Astrocyte of the spinal cord (primary cell): ENCODE measurements around the gene CEACAM8.

Source experiments
- DNase-seq: peaks from one replicate; pipeline ENCODE4 v3.0.0; 2011; ENCODE audit warnings: low read depth, low spot score
- H3K4me3 ChIP-seq: 2 replicates; pipeline ENCODE4 v1.5.1; 2011; ENCODE audit warnings: low read depth, mild to moderate bottlenecking, low read length, moderate library complexity
- in situ Hi-C: cut with HindIII; loops from 2 replicates; pipeline ENCODE4 v1.10.0; 2017; ENCODE audit warnings: low sequenced_read_pairs
- TF ChIP-seq, protein P1 (sequence below): IDR thresholded peaks from 2 replicates; pipeline ENCODE4 v1.5.1; 2012; ENCODE audit warnings: low read depth, mild to moderate bottlenecking, low read length, inconsistent platforms

Gene CEACAM8

GRCh38 chr19:42573642-42574041 is 21.1 kb downstream of the CEACAM8 start:
- H3K4me3 ChIP-seq, result no peak overlapping the region
- TF ChIP-seq, protein P1, sequence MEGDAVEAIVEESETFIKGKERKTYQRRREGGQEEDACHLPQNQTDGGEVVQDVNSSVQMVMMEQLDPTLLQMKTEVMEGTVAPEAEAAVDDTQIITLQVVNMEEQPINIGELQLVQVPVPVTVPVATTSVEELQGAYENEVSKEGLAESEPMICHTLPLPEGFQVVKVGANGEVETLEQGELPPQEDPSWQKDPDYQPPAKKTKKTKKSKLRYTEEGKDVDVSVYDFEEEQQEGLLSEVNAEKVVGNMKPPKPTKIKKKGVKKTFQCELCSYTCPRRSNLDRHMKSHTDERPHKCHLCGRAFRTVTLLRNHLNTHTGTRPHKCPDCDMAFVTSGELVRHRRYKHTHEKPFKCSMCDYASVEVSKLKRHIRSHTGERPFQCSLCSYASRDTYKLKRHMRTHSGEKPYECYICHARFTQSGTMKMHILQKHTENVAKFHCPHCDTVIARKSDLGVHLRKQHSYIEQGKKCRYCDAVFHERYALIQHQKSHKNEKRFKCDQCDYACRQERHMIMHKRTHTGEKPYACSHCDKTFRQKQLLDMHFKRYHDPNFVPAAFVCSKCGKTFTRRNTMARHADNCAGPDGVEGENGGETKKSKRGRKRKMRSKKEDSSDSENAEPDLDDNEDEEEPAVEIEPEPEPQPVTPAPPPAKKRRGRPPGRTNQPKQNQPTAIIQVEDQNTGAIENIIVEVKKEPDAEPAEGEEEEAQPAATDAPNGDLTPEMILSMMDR, result no peak
- DNase-seq, result no peak
- in situ Hi-C loops, result no loop called here

DNA sequence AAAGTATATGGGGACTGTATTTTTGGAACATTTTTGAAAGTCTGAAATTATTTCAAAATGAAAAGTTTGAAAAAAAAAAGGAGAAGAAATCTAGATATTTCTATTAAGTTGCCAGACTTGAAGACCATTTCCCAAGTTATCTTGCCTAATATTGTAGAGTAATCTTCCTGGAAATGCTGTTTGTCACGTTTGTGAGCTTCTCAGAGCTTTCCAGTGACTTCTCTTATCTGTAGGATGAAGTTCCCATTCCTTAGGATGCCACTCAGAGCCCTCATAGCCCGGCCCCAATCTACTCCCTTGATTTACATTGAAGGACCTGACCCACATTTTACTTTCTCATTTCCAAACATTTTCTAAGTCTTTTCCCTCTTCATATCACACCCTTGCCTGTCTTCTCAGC is 23.6 kb downstream of the CEACAM8 start:
- in situ Hi-C loops, result no loop called here
- no peak for DNase-seq
- H3K4me3 ChIP-seq, result no peak overlapping the region
- TF ChIP-seq, protein P1, result no peak

DNA sequence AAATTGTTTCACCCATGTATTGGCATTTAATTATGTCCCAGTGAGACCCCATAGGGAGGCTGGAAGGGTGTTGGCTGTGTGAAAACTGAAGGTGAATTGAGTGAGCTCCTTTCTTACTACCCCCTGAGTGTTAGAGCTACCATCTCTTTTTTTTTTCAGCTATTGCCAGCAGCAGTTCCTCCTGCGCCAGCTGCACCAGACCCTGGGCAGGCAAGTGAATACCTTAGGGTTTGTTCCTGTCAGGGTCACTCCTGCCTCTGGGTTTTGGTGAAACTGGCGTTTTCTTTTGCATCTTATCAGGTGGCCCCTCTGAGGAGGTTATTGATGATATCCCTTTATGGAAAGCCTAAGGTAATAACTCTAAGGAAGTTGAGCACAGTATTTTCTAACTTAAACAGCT is 25.5 kb downstream of the CEACAM8 start:
- in situ Hi-C loops, result no loop called here
- H3K4me3 ChIP-seq, result no peak overlapping the region
- TF ChIP-seq, protein P1, result no peak
- DNase-seq, result no peak

DNA sequence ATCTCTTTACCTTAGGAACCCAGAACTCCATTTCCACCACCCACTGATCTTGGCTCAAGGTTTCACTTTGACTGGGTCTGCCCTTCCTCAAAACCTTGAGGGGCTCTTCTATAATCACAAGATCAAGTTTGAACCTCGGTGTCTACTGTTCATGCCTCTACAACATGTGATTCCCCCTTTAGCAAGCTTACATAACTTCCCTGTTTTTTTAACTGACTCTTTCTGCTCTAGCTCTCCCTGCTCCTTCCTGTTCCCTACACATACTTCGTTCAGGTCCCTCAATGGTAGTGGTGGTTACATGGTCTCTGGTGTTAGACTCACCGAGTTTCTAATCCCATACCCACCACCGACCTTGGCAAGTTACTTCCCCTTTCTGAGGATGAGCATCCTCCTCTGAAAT is 26.7 kb downstream of the CEACAM8 start:
- TF ChIP-seq, protein P1, result no peak
- in situ Hi-C loops, result no loop called here
- H3K4me3 ChIP-seq, result no peak overlapping the region
- DNase-seq, result no peak

DNA sequence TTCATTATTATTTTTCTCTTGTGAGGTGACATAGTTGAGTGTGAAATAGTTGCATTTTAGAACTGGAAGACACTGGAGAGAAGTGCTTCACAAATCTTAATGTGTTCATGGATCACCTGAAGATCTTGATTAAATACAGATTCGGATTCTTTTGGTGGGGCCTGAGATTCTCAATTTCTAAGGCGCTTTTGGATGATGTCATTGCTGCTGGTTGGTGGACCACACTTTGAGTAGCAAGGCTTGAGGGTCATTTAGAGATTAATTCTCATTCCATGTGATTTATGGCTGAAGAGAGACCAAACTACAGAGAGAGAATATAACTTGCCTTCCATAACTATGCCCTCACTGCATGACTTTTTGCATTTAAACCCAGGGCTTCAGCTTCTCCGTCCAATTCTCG is 27.2 kb downstream of the CEACAM8 start:
- no peak overlapping the region for H3K4me3 ChIP-seq
- DNase-seq, result no peak
- TF ChIP-seq, protein P1, result no peak
- in situ Hi-C loops, result no loop called here

GRCh38 chr19:42563352-42564210 is 31.1 kb downstream of the CEACAM8 start:
- in situ Hi-C loops, result no loop called here
- TF ChIP-seq, protein P1, result peak; percentile 73
- no peak overlapping the region for H3K4me3 ChIP-seq
- peak; percentile 29 for DNase-seq
